Activated T-cell treated with anti-CD3 and anti-CD28 coated beads, Interleukin-2, amount 50 U/mL, for 24 hours (primary cell): ENCODE results near the gene MGARP.
A peak's percentile ranks its signal among the peaks of the same experiment; 100 is the strongest.
"Not testable (repeated sequence)": the region's sequence is repeated elsewhere in the genome, so short reads cannot be mapped to it uniquely, and the experiment has no call there.

ENCODE experiments used
- DNase-seq: peaks from one replicate; pipeline ENCODE4 v3.0.0-alpha.2; 2020
- H3K27ac Mint-ChIP-seq: 2 replicates; pipeline ENCODE4 v1.8.0; 2020; ENCODE audit warnings: mild to moderate bottlenecking, mixed read lengths
- H3K27me3 Mint-ChIP-seq: 2 replicates; pipeline ENCODE4 v1.8.0; 2020; ENCODE audit warnings: mixed read lengths
- H3K36me3 Mint-ChIP-seq: 2 replicates; pipeline ENCODE4 v1.8.0; 2020; ENCODE audit warnings: low read depth, mixed read lengths
- H3K4me1 Mint-ChIP-seq: 2 replicates; pipeline ENCODE4 v1.8.0; 2020; ENCODE audit warnings: low read depth, mixed read lengths
- H3K4me3 Mint-ChIP-seq: 2 replicates; pipeline ENCODE4 v1.8.0; 2020; ENCODE audit warnings: mild to moderate bottlenecking, moderate library complexity, mixed read lengths
- H3K9me3 Mint-ChIP-seq: 2 replicates; pipeline ENCODE4 v1.8.0; 2020; ENCODE audit warnings: mixed read lengths

MGARP gene

DNA sequence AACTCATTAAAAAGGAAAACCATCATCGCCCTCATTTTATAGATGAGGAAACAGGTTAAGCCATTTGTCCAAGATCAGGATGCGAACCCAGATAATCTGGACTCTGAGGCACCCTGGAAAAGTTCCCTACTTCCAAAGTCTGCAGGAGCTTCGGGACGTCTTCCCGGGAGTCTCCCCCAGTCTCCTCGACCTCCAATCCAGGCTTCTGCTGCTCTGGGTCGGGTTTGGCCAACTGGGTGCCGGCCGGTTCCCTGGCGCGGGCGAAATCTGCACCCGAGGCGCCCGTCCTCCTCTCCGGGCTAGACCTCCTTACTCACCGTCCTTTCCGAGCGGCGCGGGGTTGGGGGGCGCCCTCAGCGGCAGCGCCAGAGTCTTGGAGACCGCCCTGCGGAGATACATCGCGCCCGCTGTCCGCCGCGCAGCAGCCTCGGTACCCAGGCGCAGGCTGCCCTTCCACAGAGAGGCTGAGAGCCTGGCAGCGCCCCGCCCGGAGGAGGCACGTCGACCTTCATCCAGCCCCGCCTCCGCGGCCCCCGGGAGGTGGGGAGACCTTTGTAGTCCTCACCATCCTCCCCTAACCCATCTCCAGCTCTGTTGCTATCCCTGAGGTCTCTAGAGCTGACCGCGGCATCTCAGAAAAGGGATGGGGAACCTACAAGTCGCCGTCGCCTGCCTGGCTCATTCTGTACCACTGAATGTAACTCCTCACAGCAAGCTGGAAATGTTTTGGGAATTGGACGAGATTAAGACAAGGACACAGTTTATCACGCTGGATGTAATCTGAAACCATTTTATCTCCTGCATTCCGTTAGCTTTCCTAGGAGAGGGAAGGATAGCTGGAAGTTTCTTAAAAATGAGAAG is at the start of gene MGARP:
Gene MGARP (minus strand): TSS at position 466 of the 861 bp plus-strand sequence. CDS start 67 bp downstream, at position 399.
- DNase-seq = peak; percentile 60
- H3K36me3 Mint-ChIP-seq = peaks cover 7% of the 10 kb centered on the region
- H3K9me3 Mint-ChIP-seq = peaks cover 4% of the 10 kb centered on the region
- H3K4me1 Mint-ChIP-seq = peaks cover 17% of the 10 kb centered on the region
- peak within 1 kb of the TSS; percentile 79 for H3K4me3 Mint-ChIP-seq
- peaks cover 50% of the 10 kb centered on the region for H3K27me3 Mint-ChIP-seq
- H3K27ac Mint-ChIP-seq = no peak within 1 kb of the TSS

GRCh38 chr4:139329665-139330200 is 49.7 kb upstream of the MGARP start:
- H3K4me3 Mint-ChIP-seq = no peak overlapping the region
- no peak for DNase-seq
- peaks cover 62% of the 10 kb centered on the region for H3K4me1 Mint-ChIP-seq
- H3K27ac Mint-ChIP-seq = peak overlapping the region; percentile 37
- H3K36me3 Mint-ChIP-seq = peaks cover 68% of the 10 kb centered on the region
- H3K27me3 Mint-ChIP-seq = no peaks in the 10 kb centered on the region
- no peaks in the 10 kb centered on the region for H3K9me3 Mint-ChIP-seq

GRCh38 chr4:139324620-139325019 is 44.6 kb upstream of the MGARP start:
- DNase-seq = no peak
- H3K27ac Mint-ChIP-seq = no peak overlapping the region
- peaks cover 64% of the 10 kb centered on the region for H3K4me1 Mint-ChIP-seq

DNA sequence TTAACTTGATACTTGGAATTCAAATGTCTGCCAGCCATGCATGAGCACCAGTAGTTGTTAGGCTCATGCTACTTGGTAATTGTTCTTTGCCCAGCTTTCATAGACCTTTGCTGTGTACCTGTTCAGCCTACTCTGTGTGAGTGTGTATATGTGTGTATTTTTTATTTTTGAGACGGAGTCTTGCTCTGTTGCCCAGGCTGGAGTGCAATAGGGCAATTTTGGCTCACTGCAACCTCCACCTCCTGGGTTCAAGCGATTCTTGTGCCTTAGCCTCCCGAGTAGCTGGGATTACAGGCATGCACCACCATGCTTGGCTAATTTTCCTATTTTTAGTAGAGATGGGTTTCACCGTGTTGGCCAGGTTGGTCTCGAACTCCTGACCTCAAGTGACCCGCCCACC is 42.5 kb upstream of the MGARP start:
- Mint-ChIP-seq H3K36me3 (peaks cover 59% of the 10 kb centered on the region), H3K4me1 (peaks cover 66% of the 10 kb centered on the region)
- not testable (repeated sequence) for H3K27me3 Mint-ChIP-seq, H3K9me3 Mint-ChIP-seq, H3K4me3 Mint-ChIP-seq, H3K27ac Mint-ChIP-seq, DNase-seq

More at GRCh38 chr4:139324620-139325019, 44.6 kb upstream of the MGARP start:
- Mint-ChIP-seq H3K36me3 (peaks cover 70% of the 10 kb centered on the region), H3K4me3 (no peak overlapping the region), H3K9me3 (peaks cover 4% of the 10 kb centered on the region), H3K27me3 (no peaks in the 10 kb centered on the region)

GRCh38 chr4:139322070-139322469 is 42.0 kb upstream of the MGARP start:
- H3K4me3 Mint-ChIP-seq, DNase-seq, H3K9me3 Mint-ChIP-seq, H3K27me3 Mint-ChIP-seq, H3K27ac Mint-ChIP-seq: not testable (repeated sequence)
- H3K4me1 Mint-ChIP-seq = peaks cover 68% of the 10 kb centered on the region
- H3K36me3 Mint-ChIP-seq = peaks cover 58% of the 10 kb centered on the region

DNA sequence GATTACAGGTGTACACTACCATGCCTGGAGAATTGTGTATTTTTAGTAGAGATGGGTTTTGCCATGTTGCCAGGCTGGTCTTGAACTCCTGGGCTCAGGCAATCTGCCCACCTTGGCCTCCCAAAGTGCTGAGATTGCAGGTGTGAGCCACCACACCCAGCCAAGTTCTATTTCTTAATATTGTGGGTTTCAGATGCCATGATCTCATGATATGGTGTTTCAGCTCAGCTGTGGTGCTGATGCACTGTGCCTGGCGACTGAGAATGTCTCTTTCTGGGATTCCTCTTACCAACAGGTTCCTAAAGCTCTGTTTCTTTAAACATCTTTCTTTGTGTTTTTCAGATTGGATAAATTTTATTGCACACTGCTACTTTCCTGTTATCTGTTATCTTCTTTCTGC is 39.5 kb upstream of the MGARP start:
- no peak for DNase-seq
- Mint-ChIP-seq H3K4me3 (no peak overlapping the region), H3K9me3 (peaks cover 4% of the 10 kb centered on the region), H3K36me3 (peaks cover 55% of the 10 kb centered on the region), H3K27me3 (no peaks in the 10 kb centered on the region), H3K4me1 (peaks cover 73% of the 10 kb centered on the region), H3K27ac (no peak overlapping the region)

GRCh38 chr4:139317635-139318034 is 37.6 kb upstream of the MGARP start:
- peaks cover 67% of the 10 kb centered on the region for H3K36me3 Mint-ChIP-seq
- no peak overlapping the region for H3K4me3 Mint-ChIP-seq
- H3K27me3 Mint-ChIP-seq = no peaks in the 10 kb centered on the region
- H3K27ac Mint-ChIP-seq = no peak overlapping the region
- peaks cover 4% of the 10 kb centered on the region for H3K9me3 Mint-ChIP-seq
- H3K4me1 Mint-ChIP-seq = peaks cover 75% of the 10 kb centered on the region
- no peak for DNase-seq

- no peak for DNase-seq
Measured at GRCh38 chr4:139316733-139317132, 36.7 kb upstream of the MGARP start.

GRCh38 chr4:139315221-139315675 is 35.2 kb upstream of the MGARP start:
- Mint-ChIP-seq H3K9me3 (no peaks in the 10 kb centered on the region), H3K27ac (peak overlapping the region; percentile 47), H3K36me3 (peaks cover 65% of the 10 kb centered on the region), H3K27me3 (no peaks in the 10 kb centered on the region), H3K4me3 (no peak overlapping the region), H3K4me1 (peaks cover 74% of the 10 kb centered on the region)
- DNase-seq = no peak

More at GRCh38 chr4:139316733-139317132, 36.7 kb upstream of the MGARP start:
- Mint-ChIP-seq H3K4me1 (peaks cover 75% of the 10 kb centered on the region), H3K27me3 (no peaks in the 10 kb centered on the region), H3K36me3 (peaks cover 68% of the 10 kb centered on the region), H3K9me3 (no peaks in the 10 kb centered on the region), H3K4me3 (no peak overlapping the region), H3K27ac (no peak overlapping the region)

DNA sequence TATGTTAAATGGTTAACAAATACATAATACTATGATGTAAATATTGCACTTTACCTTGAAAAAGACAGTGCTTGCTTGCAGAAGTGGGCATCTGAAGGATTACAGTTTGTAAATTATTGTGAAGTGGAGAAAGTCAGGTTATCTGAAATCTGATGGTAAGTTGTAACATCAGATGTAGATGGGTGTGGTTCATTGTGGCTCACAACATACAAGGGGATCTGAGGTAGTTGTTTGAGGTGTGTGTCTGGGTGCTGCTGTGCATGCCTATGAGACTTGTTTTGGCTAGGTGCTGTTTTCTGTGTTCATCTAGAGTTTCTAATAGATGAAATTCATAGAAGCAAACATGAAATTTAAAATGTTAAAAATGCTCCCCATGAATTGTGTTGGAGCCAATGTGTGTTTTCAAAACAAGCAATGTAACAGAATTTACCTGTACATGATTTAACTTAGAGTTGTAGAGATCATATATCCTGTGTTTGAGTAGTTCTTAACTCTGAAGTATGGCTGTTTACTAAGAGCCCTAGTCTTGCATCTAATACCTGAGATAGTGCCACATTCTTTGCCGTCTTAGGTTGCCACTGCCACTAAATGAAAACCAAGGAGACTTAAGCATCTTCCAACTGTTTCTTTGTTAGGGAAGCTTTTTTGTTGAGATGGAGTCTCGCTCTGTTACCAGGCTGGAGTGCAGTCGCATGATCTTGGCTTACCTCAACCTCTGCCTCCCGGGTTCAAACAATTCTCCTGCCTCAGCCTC is 34.2 kb upstream of the MGARP start:
- Mint-ChIP-seq H3K4me1 (peaks cover 71% of the 10 kb centered on the region), H3K27ac (peak overlapping the region; percentile 20), H3K36me3 (peaks cover 65% of the 10 kb centered on the region), H3K4me3 (no peak overlapping the region), H3K9me3 (no peaks in the 10 kb centered on the region), H3K27me3 (no peaks in the 10 kb centered on the region)
- DNase-seq = no peak

DNA sequence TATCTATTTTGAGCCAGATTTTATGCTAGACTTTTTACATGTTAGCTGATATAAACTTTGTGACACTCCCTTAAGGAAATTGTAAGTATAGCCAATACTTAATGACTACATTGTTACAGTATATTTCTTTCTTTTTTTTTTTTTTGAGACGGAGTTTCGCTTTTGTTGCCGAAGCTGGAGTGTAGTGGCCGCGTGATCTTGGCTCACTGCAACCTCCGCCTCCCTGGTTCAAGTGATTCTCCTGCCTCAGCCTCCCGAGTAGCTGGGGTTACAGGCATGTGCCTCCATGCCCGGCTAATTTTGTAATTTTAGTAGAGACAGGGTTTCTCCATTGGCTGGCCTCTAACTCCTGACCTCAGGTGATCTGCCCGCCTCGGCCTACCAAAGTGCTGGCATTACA is 33.4 kb upstream of the MGARP start:
- H3K4me3 Mint-ChIP-seq = not testable (repeated sequence)

DNA sequence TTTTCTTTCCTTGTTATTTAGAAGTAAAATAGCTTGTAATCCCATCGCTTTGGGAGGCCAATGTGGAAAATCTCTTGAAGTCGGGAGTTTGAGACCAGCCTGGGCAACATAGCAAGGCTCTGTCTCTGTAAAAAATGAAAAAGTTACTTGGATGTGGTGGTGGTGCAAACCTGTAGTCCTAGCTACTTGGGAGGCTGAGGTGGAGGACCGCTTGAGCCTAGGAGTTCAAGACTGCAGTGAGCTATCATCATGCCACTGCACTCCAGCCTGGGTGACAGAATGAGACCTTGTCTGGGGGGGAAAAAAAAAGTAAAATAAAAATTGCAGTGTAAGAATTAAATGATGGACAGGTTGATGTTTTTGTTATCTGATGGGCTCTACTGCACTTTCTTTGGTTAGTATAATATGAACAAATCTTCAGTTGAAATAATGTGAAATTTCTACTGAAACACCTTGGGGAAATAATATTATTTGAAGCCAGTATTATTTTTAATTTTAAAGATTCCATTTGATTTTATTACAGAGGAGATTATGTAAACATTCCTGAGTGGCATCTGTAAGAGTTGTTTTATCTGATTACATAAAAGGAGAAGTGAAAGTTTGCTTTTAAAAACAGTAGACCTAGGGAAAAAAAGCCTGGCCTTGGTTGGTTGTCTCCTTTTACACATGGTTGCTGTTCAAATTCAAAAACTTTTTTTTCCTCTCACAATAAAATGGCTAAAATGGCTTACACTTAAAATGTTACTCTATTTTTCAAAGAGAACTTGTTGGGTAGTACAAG is 32.7 kb upstream of the MGARP start:
- Mint-ChIP-seq H3K4me3 (no peak overlapping the region), H3K4me1 (peaks cover 74% of the 10 kb centered on the region), H3K27ac (peak overlapping the region; percentile 75), H3K36me3 (peaks cover 68% of the 10 kb centered on the region), H3K9me3 (no peaks in the 10 kb centered on the region), H3K27me3 (no peaks in the 10 kb centered on the region)
- DNase-seq = no peak

More for the DNA sequence above, 33.4 kb upstream of the MGARP start:
- Mint-ChIP-seq H3K36me3 (peaks cover 68% of the 10 kb centered on the region), H3K4me1 (peaks cover 72% of the 10 kb centered on the region), H3K27ac (peak overlapping the region; percentile 75)
- not testable (repeated sequence) for H3K9me3 Mint-ChIP-seq, DNase-seq, H3K27me3 Mint-ChIP-seq

DNA sequence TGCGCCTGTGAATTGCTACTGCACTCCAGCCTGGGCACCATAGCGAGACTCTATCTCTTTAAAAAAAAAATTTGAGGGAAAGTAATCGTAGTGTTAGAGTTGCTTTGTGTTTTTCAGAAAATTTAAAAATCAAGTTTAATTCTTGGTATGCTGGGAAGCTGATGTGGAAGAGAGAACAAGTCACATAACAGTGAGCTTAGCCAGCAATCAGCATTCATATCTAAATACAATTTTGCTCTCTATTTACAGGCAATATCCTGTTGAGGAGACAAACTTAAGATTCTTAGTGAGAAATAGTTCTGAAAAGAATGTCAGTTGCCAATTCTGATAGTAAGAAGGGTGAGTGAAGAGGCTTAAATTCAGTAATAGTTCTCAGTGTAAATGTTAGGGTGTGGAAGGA is 31.9 kb upstream of the MGARP start:
- no peak for DNase-seq
- H3K27ac Mint-ChIP-seq = peak overlapping the region; percentile 0
- no peaks in the 10 kb centered on the region for H3K27me3 Mint-ChIP-seq
- no peaks in the 10 kb centered on the region for H3K9me3 Mint-ChIP-seq
- H3K36me3 Mint-ChIP-seq = peaks cover 69% of the 10 kb centered on the region
- H3K4me1 Mint-ChIP-seq = peaks cover 77% of the 10 kb centered on the region
- H3K4me3 Mint-ChIP-seq = no peak overlapping the region

DNA sequence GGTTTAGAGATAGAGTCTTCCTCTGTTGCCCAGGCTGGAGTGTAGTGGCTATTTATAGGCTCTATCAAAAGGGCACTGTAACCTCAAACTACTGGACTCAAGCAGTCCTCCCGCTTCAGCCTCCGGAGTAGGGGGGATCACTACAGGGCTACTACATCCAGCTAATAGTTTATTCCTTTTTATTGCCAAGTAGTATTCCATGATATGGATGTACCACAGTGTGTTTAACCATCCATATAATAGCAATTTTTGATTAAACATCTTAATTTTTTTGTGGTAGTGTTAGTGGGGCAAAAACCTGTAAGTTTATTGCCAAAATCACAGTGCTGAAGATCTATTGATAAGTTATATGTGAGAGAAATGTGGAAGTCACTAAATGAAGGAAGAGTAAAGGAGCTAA is 24.9 kb upstream of the MGARP start:
- no peaks in the 10 kb centered on the region for H3K9me3 Mint-ChIP-seq
- peak overlapping the region; percentile 15 for H3K4me3 Mint-ChIP-seq
- H3K4me1 Mint-ChIP-seq = peaks cover 65% of the 10 kb centered on the region
- H3K27me3 Mint-ChIP-seq = no peaks in the 10 kb centered on the region
- H3K36me3 Mint-ChIP-seq = peaks cover 83% of the 10 kb centered on the region
- H3K27ac Mint-ChIP-seq = peak overlapping the region; percentile 62
- DNase-seq = no peak
